Measurements from ENCODE around the gene KCNN4. TPM values are rescaled to one million over a fixed set of nuclear protein-coding genes. Genes with fewer than 3 reads are reported as not detected.

The KCNN4 gene
- total RNA-seq, 1 experiment from 2014 or later = 0.26 TPM

GRCh38 chr19:43807651-43808050, 26.9 kb upstream of the KCNN4 start:
- no peak overlapping the region for H4K8ac ChIP-seq (replicated peaks; ENCODE audit: insufficient read length, low read depth, low read length)
- H3K23ac ChIP-seq (ENCODE audit: insufficient read length, low read depth, low read length) = no peak overlapping the region
- no peak overlapping the region for H3T11ph ChIP-seq (ENCODE audit: low read length)
- Mint-ChIP-seq H3K4me1 (peaks cover 4 to 7% of the 10 kb centered on the region in 2 experiments; a peak in 2 of 4 replicates), H3K27me3 (ENCODE audit: low read depth) (peaks cover 34% of the 10 kb centered on the region), H3K9me3 (no peaks in the 10 kb centered on the region; a peak in 1 of 5 replicates), H3K4me3 (no peak overlapping the region), H3K36me3 (ENCODE audit: insufficient read depth in 1 of 3, low read depth in 3 of 3) (no peaks in the 10 kb centered on the region), H3K27ac (no peak overlapping the region)
- no peak overlapping the region for H3K9ac ChIP-seq (ENCODE audit: extremely low read depth, insufficient read length, low read length)
- H3K23me2 ChIP-seq (ENCODE audit: insufficient read length, low read depth, low read length, poor library complexity, severe bottlenecking) = no peaks in the 10 kb centered on the region
- no peak overlapping the region for H3K56ac ChIP-seq (ENCODE audit: insufficient read length, low read depth, low read length)
- no peak for TF ChIP-seq CTCF (conservative IDR thresholded peaks at IDR 0.05)
- no peak overlapping the region for H4K91ac ChIP-seq (ENCODE audit: insufficient read length, low read depth, low read length)
- no peak for DNase-seq
- no peak overlapping the region for H2BK120ac ChIP-seq (ENCODE audit: low read depth, low read length, poor library complexity, severe bottlenecking)
- H2BK20ac ChIP-seq (ENCODE audit: low read depth, low read length, poor library complexity, severe bottlenecking) = no peak overlapping the region
- H3K4me1 ChIP-seq (ENCODE audit: insufficient read depth, low read length) = no peaks in the 10 kb centered on the region
- no peaks in the 10 kb centered on the region for H3K79me1 ChIP-seq (ENCODE audit: insufficient read depth, low read depth, low read length, poor library complexity, severe bottlenecking)
- H3K9me3 ChIP-seq (ENCODE audit: control insufficient read depth, low read depth, low read length) = no peaks in the 10 kb centered on the region
- H3K18ac ChIP-seq (ENCODE audit: insufficient read length, low read depth, low read length) = no peak overlapping the region
- H3K27ac ChIP-seq (ENCODE audit: insufficient read length, low read depth, low read length) = no peak overlapping the region
- no peak overlapping the region for H2BK5ac ChIP-seq (ENCODE audit: insufficient read length, low read length)
- H3K4ac ChIP-seq (ENCODE audit: low read depth, low read length) = no peak overlapping the region
- no peak overlapping the region for H3K14ac ChIP-seq (ENCODE audit: insufficient read depth, low read length)
- H2BK12ac ChIP-seq (ENCODE audit: insufficient read length, low read depth, low read length) = no peak overlapping the region
- no peaks in the 10 kb centered on the region for H3K79me2 ChIP-seq (ENCODE audit: insufficient read depth, low read length)
- no peaks in the 10 kb centered on the region for H4K20me1 ChIP-seq (ENCODE audit: control insufficient read depth, insufficient read depth, insufficient read length)
- H4K5ac ChIP-seq (ENCODE audit: insufficient read length, low read depth, low read length) = no peak overlapping the region
- H2BK15ac ChIP-seq (ENCODE audit: low read depth, low read length) = no peak overlapping the region
- H3K27me3 ChIP-seq (ENCODE audit: insufficient read depth, low read length) = no peaks in the 10 kb centered on the region
- H2AFZ ChIP-seq (ENCODE audit: low read length) = no peak overlapping the region
- no peak overlapping the region for H2AK5ac ChIP-seq (ENCODE audit: insufficient read length, low read length)
- H3K4me2 ChIP-seq (ENCODE audit: insufficient read depth, insufficient read length, low read length) = no peak overlapping the region
